HFFc6 (cell line): ENCODE data around the gene CGNL1. TPM values are rescaled to one million over a fixed set of nuclear protein-coding genes. Genes with fewer than 3 reads are reported as not detected.

ENCODE experiments used
- DNase-seq: peaks from one replicate; pipeline ENCODE4 v3.0.0-alpha.2; 2018
- H3K27ac Mint-ChIP-seq: 2 replicates; pipeline ENCODE4 v1.8.0; 2020; ENCODE audit warnings: mild to moderate bottlenecking, mixed read lengths
- H3K27me3 Mint-ChIP-seq: 2 replicates; pipeline ENCODE4 v1.8.0; 2021; ENCODE audit warnings: mild to moderate bottlenecking, moderate library complexity, mixed read lengths; ENCODE audit not compliant: insufficient read depth
- H3K36me3 Mint-ChIP-seq: 2 replicates; pipeline ENCODE4 v1.8.0; 2021; ENCODE audit warnings: low read depth, mixed read lengths
- H3K4me1 Mint-ChIP-seq: 2 replicates; pipeline ENCODE4 v1.8.0; 2020; ENCODE audit warnings: low read depth, mixed read lengths
- H3K4me3 Mint-ChIP-seq: 2 replicates; pipeline ENCODE4 v1.8.0; 2020; ENCODE audit warnings: mild to moderate bottlenecking, moderate library complexity, mixed read lengths
- H3K9me3 Mint-ChIP-seq: 2 replicates; pipeline ENCODE4 v1.8.0; 2020; ENCODE audit warnings: mild to moderate bottlenecking, mixed read lengths
- total RNA-seq, 6 experiments: library from RNA; stranded (reverse); fragmentation: NEBNext Ultra II Directional; extraction: Animal tissue kit (Norgen Biotek cat#: 25700); gene quantifications; 2 replicates in 1 of 6; 3 replicates in 5 of 6; pipeline ENCODE4 v1.2.3, GENCODE V29; 2021
- TF ChIP-seq, protein P1 (sequence below): fragments of 200-600 bp; sonication (generic); IDR thresholded peaks from 2 replicates; pipeline ENCODE4 v1.5.0; 2021; ENCODE audit warnings: antibody characterized with exemption, mild to moderate bottlenecking

CGNL1 gene
- total RNA-seq, 6 experiments from 2014 or later = 0.05 to 0.20 (median 0.10) TPM; not detected in 2

DNA sequence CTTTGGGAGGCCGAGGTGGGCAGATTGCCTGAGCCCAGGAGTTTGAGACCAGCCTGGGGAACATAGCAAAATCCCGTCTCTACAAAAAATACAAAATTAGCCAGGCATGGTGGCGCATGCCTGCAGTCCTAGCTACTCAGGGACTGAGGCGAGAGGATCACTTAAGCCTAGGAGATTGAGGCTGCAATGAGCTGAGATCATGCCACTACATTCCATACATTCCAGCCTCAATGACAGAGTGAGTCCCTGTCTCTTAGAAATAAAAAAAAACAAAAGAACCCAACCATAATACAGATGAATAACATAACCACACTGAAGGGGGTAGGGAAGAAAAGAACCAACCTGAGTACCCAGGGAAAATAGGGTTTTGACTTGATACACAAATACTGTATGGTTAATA is 19.7 kb upstream of the CGNL1 start:
- Mint-ChIP-seq H3K4me3 (no peak overlapping the region), H3K27me3 (peaks cover 3% of the 10 kb centered on the region; the same call in 1 of the 2 replicates), H3K27ac (peak overlapping the region; percentile 9; the same call in 1 of the 2 replicates), H3K36me3 (no peaks in the 10 kb centered on the region), H3K4me1 (peaks cover 20% of the 10 kb centered on the region), H3K9me3 (no peaks in the 10 kb centered on the region)
- DNase-seq = peak; percentile 33
- TF ChIP-seq, protein P1, sequence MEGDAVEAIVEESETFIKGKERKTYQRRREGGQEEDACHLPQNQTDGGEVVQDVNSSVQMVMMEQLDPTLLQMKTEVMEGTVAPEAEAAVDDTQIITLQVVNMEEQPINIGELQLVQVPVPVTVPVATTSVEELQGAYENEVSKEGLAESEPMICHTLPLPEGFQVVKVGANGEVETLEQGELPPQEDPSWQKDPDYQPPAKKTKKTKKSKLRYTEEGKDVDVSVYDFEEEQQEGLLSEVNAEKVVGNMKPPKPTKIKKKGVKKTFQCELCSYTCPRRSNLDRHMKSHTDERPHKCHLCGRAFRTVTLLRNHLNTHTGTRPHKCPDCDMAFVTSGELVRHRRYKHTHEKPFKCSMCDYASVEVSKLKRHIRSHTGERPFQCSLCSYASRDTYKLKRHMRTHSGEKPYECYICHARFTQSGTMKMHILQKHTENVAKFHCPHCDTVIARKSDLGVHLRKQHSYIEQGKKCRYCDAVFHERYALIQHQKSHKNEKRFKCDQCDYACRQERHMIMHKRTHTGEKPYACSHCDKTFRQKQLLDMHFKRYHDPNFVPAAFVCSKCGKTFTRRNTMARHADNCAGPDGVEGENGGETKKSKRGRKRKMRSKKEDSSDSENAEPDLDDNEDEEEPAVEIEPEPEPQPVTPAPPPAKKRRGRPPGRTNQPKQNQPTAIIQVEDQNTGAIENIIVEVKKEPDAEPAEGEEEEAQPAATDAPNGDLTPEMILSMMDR = no peak

DNA sequence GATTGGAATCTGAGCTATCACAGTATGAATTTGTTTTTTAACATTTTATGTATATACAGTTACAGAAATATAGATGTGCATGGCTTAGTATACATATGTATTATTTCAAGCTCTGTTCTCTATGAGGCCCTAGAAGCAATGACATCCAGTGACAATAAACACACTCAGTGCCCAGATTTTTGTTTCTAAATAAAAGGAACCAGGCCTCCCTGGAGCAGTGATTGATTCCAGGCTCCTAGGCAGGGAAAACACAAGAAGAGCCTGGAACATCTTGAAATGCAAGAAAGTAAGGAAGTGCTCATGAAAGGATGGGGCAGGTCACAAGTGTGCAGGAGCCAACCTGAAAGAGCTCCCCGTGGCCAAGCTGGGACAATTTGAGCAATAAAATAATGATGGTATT is 18.5 kb upstream of the CGNL1 start:
- no peak for DNase-seq
- Mint-ChIP-seq H3K27ac (no peak overlapping the region), H3K9me3 (no peaks in the 10 kb centered on the region), H3K4me1 (peaks cover 20% of the 10 kb centered on the region), H3K4me3 (no peak overlapping the region), H3K36me3 (no peaks in the 10 kb centered on the region), H3K27me3 (peaks cover 3% of the 10 kb centered on the region; the same call in 1 of the 2 replicates)
- TF ChIP-seq, protein P1 = no peak

DNA sequence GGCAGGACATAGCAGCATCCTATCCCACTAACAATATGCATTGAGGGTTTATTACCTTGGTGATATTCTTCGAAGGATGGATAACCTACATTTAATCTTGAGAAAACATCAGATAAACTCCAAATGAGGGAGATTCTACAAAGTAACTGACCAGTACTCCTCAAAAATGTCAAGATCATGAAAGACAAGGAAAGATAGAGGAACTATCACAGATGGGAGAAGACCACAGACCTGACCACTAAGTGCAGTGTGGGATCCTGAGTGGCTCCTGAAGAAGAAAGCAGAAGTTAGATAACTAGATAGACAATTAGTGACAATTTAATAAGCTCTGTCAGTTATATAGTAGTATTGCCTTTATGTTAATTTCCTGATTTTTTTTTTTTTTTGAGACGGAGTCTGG is 17.7 kb upstream of the CGNL1 start:
- Mint-ChIP-seq H3K9me3 (no peaks in the 10 kb centered on the region), H3K36me3 (no peaks in the 10 kb centered on the region)

DNA sequence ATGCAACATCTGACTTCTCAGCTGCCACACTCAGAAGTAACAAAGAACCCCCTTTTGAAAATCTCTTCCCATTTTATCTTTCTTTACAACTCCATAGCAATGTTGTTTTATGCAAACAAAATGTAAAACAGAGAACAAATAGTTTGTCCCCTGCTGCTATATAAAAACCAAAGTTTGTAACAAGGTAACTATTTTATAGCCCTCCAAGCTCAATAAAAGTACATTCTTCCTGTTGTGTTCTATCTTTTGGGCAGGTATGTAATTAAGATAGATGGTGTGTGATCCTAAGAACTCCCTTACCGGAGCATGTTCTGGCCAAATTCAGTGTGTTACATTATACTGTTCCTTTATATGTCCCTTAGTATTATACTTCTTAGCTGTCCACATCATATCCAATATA is 12.6 kb upstream of the CGNL1 start:
- TF ChIP-seq, protein P1 = no peak
- Mint-ChIP-seq H3K4me1 (peaks cover 10% of the 10 kb centered on the region; the same call in 1 of the 2 replicates), H3K9me3 (no peaks in the 10 kb centered on the region), H3K27ac (no peak overlapping the region), H3K27me3 (peaks cover 5% of the 10 kb centered on the region), H3K4me3 (no peak overlapping the region), H3K36me3 (no peaks in the 10 kb centered on the region)
- DNase-seq = no peak

More for the DNA sequence above, 17.7 kb upstream of the CGNL1 start:
- no peak for DNase-seq
- TF ChIP-seq, protein P1 = no peak
- no peak overlapping the region for H3K27ac Mint-ChIP-seq
- H3K27me3 Mint-ChIP-seq = peaks cover 3% of the 10 kb centered on the region; the same call in 1 of the 2 replicates
- peaks cover 20% of the 10 kb centered on the region for H3K4me1 Mint-ChIP-seq
- H3K4me3 Mint-ChIP-seq = no peak overlapping the region

DNA sequence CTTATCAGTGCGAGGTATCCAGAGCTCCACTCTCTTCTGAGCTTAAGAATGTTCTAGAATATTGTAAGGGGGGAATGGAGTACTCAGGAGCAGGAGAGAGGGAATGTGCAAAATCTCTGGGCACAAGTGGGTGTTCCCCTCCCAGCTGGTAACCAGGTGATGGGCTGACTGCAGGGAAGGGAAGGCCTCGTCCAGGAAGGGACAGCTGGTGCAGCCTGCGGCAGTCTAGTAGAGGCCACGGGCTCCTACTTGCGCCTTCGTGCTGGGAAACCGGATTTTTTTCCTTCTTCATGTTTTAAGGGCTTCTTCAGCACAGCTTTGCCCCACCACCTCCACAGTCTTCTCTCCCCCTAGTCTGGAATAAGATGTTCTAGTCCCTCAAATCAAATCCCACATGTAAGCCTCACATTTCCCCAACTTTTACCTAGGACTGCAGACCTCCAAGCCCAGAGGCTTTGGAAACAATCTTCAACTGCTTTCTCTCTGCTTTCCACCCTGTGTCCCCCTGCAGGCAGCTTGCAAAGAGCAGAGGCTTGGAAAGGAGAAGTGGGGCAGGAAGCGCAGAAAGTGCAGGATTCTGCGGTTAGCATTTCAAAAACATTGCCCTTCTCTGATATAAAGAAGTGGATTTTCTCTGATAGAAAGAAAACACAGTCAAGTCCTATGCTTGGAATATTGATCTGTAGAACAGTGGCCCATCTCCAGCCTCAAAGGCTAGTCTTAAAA is 11.9 kb upstream of the CGNL1 start:
- Mint-ChIP-seq H3K4me3 (no peak overlapping the region), H3K36me3 (no peaks in the 10 kb centered on the region), H3K4me1 (peaks cover 10% of the 10 kb centered on the region; the same call in 1 of the 2 replicates), H3K27ac (no peak overlapping the region), H3K9me3 (no peaks in the 10 kb centered on the region), H3K27me3 (peaks cover 5% of the 10 kb centered on the region)
- TF ChIP-seq, protein P1 = 0 out of 2 replicates have a peak, but pooled peaks have one; percentile 27
- DNase-seq = no peak
